Measurements from ENCODE around the gene GNAQ. TPM values are rescaled to one million over a fixed set of nuclear protein-coding genes. Genes with fewer than 3 reads are reported as not detected.

Gene GNAQ
- total and polyA plus RNA-seq, 2 experiments from 2014 or later, result 21.1 to 32.8 TPM

DNA sequence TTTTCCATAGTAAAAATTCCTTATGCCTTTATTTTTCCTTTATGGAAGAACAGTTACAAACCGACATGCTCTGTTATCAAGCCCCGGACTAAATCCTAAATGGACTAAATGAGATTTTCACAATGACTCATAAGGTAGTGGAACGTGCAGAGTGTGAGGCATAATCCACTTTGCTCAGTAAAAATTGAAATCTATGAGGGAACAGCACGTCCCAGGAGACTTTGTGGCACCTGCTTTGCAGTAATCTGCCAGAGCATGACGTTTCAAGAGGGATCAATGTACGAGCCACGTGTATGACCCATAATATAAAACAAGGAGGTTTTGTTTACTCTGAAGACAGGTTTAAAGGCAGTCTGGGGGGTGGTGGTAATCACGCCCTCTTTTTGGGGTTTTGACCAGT is 299.7 kb downstream of the GNAQ start:
- no peaks in the 10 kb centered on the region for H3K4me1 ChIP-seq (ENCODE audit: low read depth)
- no peaks in the 10 kb centered on the region for H3K9me3 ChIP-seq (ENCODE audit: low read depth)
- no peaks in the 10 kb centered on the region for H3K27me3 ChIP-seq
- H3K36me3 ChIP-seq, result peaks cover 8% of the 10 kb centered on the region
- TF ChIP-seq, protein P1, sequence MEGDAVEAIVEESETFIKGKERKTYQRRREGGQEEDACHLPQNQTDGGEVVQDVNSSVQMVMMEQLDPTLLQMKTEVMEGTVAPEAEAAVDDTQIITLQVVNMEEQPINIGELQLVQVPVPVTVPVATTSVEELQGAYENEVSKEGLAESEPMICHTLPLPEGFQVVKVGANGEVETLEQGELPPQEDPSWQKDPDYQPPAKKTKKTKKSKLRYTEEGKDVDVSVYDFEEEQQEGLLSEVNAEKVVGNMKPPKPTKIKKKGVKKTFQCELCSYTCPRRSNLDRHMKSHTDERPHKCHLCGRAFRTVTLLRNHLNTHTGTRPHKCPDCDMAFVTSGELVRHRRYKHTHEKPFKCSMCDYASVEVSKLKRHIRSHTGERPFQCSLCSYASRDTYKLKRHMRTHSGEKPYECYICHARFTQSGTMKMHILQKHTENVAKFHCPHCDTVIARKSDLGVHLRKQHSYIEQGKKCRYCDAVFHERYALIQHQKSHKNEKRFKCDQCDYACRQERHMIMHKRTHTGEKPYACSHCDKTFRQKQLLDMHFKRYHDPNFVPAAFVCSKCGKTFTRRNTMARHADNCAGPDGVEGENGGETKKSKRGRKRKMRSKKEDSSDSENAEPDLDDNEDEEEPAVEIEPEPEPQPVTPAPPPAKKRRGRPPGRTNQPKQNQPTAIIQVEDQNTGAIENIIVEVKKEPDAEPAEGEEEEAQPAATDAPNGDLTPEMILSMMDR (IDR thresholded peaks at IDR 0.05; ENCODE audit: low read depth, low read length), result no peak
- no peak overlapping the region for H3K27ac ChIP-seq
- DNase-seq (ENCODE audit: low read depth in 1 of 2, low spot score in 1 of 2), result no peak
- no peak overlapping the region for H3K4me3 ChIP-seq

DNA sequence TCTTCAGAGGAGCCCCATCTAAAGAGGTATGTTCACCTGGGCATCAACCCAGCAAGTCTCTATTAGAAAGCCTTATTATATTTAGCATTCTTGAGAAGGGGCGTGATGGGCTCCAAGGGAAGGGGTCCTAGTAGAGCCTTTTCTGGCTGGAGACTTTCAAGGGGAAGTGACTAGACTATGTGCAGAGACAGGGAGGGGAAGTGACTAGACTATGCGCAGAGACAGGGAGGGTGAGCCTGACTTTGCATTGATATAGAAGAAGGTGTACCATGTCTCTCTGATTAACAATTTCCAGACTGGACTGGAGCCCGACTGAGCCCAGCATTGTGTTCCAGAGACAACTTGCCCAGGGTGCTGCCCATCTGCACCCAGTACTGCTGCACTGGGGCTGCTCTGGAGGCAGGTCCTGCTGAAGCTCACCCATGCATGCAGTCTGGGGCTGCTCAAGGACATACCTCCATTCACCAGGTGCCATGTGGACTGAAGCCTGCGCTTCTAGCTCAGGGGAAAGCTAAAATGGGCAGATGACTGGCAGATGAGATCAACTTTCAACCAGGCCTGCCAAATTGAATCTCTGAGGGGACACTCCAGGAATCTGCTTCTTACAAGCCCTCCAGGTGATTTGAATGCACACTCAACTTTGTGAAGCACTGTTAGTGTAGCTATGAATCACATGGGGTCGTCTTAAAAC is 300.5 kb downstream of the GNAQ start:
- Histone ChIP-seq H3K36me3 (peaks cover 13% of the 10 kb centered on the region), H3K4me3 (no peak overlapping the region), H3K27ac (no peak overlapping the region), H3K27me3 (no peaks in the 10 kb centered on the region), H3K9me3 (ENCODE audit: low read depth) (no peaks in the 10 kb centered on the region), H3K4me1 (ENCODE audit: low read depth) (no peaks in the 10 kb centered on the region)
- no peak for DNase-seq (ENCODE audit: low read depth in 1 of 2, low spot score in 1 of 2)
- TF ChIP-seq, protein P1 (IDR thresholded peaks at IDR 0.05; ENCODE audit: low read depth, low read length), result no peak

DNA sequence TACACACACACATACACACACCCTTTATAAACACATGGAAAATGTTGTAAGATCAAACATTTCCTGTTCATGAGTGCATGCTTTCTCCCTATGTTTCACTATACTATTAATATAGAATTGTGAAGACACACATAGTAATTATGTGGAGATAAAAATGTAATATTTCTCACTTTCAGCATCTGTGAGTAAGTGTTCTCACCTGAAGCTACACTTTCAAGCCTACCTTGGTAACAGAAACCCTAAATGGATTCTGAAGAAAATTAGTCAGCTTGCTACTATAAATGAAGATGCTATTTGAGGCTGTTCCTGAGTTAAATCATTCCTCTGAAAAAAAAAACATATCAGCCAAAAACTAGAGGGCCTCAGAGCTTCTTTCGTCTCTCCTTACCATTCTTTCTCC is 302.4 kb downstream of the GNAQ start:
- no peak for DNase-seq (ENCODE audit: low read depth in 1 of 2, low spot score in 1 of 2)
- H3K9me3 ChIP-seq (ENCODE audit: low read depth), result no peaks in the 10 kb centered on the region
- H3K27me3 ChIP-seq, result no peaks in the 10 kb centered on the region
- H3K36me3 ChIP-seq, result peaks cover 13% of the 10 kb centered on the region
- H3K27ac ChIP-seq, result no peak overlapping the region
- no peaks in the 10 kb centered on the region for H3K4me1 ChIP-seq (ENCODE audit: low read depth)
- TF ChIP-seq, protein P1 (IDR thresholded peaks at IDR 0.05; ENCODE audit: low read depth, low read length), result no peak
- H3K4me3 ChIP-seq, result no peak overlapping the region

DNA sequence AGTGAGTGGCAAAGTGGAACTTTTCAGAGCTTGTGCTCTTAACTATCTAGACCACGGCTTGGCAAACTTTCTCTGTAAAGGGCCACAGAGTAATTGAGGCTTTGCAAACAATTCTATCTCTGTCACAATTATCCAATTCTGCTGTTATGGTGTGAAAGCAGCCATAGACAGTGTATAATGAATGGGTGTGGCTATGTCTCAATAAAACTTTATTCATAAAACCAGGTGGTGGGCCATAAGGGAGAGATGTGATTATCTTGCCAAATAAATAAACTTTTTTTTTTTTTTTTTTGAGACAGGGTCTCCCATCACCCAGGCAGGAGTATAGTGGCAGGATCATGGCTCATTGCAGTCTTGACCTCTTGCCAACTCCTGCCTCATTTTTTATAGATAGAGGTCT is 304.8 kb downstream of the GNAQ start:
- TF ChIP-seq, protein P1 (IDR thresholded peaks at IDR 0.05; ENCODE audit: low read depth, low read length), result no peak
- Histone ChIP-seq H3K36me3 (peaks cover 13% of the 10 kb centered on the region), H3K4me3 (no peak overlapping the region), H3K27ac (no peak overlapping the region), H3K4me1 (ENCODE audit: low read depth) (no peaks in the 10 kb centered on the region), H3K9me3 (ENCODE audit: low read depth) (no peaks in the 10 kb centered on the region), H3K27me3 (no peaks in the 10 kb centered on the region)
- no peak for DNase-seq (ENCODE audit: low read depth in 1 of 2, low spot score in 1 of 2)

DNA sequence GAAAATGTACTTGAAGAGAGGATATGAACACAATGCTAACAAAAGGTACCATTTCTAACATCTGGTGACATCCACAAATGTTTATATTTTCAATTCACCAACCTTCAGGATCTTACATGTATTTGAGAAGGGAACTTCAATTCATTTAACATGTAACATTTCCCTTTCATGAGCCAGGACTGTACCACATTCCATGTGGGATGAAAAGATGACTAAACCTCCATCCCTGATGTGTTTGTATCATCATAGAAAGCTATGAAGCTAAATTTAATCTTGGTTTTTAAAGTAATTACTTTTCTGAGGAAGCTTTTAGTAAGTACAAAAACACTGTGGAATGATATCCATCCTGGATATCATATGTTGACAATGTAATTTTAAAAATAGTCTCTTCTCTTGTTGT is 305.3 kb downstream of the GNAQ start:
- no peak overlapping the region for H3K4me3 ChIP-seq
- H3K27me3 ChIP-seq, result no peaks in the 10 kb centered on the region
- H3K36me3 ChIP-seq, result peaks cover 13% of the 10 kb centered on the region
- TF ChIP-seq, protein P1 (IDR thresholded peaks at IDR 0.05; ENCODE audit: low read depth, low read length), result no peak
- no peaks in the 10 kb centered on the region for H3K9me3 ChIP-seq (ENCODE audit: low read depth)
- no peaks in the 10 kb centered on the region for H3K4me1 ChIP-seq (ENCODE audit: low read depth)
- DNase-seq (ENCODE audit: low read depth in 1 of 2, low spot score in 1 of 2), result no peak
- no peak overlapping the region for H3K27ac ChIP-seq

All from cardiac muscle cell (in vitro differentiated cells and primary cell).